HG03432 (cell line): ENCODE data around the gene TMEM50B.
A peak's percentile ranks its signal among the peaks of the same experiment; 100 is the strongest.
"Not testable (repeated sequence)": the region's sequence is repeated elsewhere in the genome, so short reads cannot be mapped to it uniquely, and the experiment has no call there.

Experiments
- ATAC-seq: cut with Tn5 transposase; IDR thresholded peaks from one replicate; pipeline ENCODE4 v1.9.1; 2021; ENCODE audit warnings: mild to moderate bottlenecking, moderate library complexity; ENCODE audit not compliant: unreplicated experiment

The TMEM50B gene

GRCh38 chr21:33478935-33479678 is 667 bp downstream of the TMEM50B start:
- ATAC-seq = peak; percentile 27

GRCh38 chr21:33478182-33478581 is 1.6 kb downstream of the TMEM50B start:
- ATAC-seq = no peak

DNA sequence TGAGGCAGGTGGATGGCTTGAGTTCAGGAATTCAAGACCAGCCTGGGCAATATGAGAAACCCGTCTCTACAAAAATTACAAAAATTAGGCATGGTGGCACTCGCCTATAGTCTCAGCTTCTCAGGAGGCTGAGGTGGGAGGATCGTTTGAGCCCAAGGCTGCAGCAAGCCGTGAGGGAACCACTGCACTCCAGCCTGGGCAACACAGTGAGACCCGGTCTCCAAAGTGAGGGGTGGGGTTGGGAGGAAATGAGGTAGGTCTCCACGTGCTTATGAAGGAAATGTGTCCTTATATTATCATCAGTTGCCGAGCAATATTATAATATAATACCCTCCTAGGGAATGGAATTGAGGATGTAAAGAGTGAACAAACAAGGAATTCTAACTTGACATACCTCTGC is 2.7 kb downstream of the TMEM50B start:
- ATAC-seq = no peak

DNA sequence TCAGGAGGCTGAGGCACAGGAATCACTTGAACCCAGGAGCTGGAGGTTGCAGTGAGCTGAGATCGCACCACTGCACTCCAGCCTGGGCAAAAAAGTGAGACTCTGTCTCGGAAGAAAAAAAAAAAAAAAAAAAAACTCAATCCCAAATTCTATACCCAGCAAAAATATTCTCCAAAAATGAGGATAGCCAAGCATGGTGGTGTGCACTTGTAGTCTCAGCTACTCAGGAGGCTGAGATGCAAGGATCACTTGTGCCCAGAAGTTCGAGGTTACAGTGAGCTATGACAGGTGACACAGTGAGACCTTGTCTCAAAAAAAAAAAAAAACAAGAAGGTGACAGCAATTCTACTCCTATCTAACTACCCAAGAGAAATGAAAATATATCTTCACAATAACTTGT is 6.4 kb downstream of the TMEM50B start:
- ATAC-seq = no peak

- no peak for ATAC-seq
Observed at GRCh38 chr21:33470701-33471100, 9.1 kb downstream of the TMEM50B start.

- ATAC-seq = not testable (repeated sequence)
Observed at GRCh38 chr21:33469183-33469582, 10.6 kb downstream of the TMEM50B start.

DNA sequence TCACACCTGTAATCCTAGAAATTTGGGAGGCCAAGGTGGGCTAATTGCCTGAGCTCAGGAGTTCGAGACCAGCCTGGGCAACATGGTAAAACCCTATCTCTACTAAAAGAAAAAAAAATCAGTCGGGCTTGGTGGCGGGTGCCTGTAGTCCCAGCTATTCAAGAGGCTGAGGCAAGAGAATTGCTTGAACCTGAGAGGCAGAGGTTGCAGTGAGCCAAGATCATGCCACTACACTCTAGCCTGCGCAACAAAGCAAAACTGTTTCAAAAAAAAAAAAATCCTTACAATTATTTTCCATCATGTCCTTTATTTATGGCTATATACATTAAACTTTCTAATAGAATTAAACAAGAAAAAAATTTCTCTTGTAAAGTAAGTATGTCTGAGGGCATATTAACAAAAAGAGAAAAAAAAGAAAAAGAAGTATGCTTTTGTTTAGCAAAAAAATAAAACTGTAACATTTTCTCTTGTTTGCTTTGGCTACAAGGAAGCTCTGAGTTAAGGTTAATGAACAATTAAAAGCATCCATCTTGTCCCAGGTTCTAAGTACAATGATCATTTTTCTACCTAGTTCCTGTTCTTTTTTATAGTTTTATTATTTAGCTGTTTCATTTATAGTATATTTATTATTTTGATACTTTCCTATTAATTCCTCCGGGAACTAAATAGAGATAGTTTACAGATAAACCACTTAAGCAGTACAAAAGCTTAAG is 18.1 kb downstream of the TMEM50B start:
- ATAC-seq = no peak

DNA sequence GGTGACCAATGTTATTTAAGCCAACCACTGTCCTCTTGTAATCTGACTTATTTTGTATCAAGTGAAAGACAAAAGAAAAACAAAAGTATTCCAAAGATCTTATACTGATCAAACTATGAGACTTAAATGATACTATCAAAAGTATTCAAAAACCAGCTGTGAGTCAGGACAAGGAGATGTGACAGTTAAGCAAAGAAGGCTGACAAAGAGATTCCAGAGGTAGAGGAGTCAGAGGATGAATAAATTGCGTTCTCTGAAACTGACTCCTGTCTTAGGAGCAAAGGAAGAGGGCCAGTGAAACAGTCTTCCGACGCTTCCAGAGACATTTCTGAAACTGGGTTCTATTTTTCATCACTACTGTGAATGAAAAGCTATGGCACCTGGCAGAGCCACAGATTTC is 20.9 kb downstream of the TMEM50B start:
- ATAC-seq = no peak

DNA sequence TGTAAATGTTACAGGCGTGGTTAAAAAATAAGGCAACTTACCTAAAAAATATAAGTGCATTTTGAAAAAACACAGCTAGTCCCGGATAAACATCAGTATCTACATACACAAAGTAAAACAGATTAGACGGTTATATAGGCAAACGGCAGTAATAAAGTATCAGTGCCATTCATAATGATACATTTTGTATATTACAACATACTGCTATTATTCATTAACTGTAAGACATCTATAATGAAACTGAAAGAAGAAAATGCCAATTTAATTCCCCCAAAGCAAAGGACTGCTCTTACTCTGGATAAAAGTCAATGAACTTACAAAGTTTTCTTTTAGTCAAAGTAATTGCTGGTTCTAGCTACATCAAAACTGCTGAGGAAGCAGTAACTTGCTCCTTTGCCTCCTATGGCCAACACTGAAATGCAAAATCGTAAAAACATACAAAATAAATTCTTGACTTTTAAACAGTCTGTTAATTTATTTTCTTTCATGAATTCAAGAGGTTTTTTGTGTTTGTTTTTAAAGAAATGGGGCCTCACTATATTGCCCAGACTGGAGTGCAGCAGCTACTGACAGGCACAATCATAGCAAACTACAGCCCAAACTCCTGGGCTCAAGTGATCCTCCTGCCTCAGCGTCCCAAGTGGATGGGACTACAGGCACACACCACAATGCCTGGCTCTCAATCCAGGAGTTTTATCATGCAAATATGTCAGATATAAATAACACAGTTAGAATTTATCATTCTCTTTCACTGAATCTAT is 23.9 kb downstream of the TMEM50B start:
- no peak for ATAC-seq

DNA sequence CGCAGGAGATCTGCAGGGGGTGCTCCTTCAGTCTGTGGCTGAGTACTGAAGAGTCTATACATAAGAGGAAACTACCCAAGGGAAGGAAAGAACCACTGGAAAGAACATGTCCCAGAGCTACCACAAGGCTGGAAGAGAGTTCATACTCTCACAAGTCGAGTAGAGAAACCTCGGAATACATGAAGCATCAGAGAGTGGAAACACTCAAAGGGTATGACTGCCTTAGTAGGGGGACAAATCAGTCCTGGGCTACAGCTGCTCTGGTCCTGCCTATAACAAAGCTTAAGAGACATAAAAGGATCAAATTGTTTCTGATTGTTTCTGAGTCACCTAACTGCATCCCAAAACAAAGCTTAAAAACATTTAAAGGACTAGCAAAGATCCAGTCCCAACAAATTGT is 27.4 kb downstream of the TMEM50B start:
- no peak for ATAC-seq

DNA sequence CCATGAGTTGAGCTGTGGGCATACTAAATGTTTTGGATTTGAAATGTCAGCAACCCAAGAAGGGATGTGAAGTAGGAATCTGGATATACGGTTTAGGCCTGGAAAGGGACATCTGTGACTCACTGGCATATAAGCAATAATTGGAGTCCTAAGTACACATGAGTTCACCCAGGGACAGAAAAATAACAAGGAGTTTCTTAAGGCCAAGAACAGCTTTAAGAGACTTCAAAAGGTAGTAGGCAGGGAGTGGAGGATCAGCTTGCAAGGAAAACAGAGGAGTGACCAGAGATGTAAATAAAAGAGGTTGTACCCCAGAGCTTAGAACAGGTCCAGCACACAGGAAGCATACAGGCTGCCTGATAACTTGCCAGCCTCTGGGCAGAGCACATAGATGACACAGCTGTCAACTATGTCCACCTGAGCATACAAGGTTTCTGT is 28.1 kb downstream of the TMEM50B start:
- ATAC-seq = no peak

- ATAC-seq = no peak
Observed at GRCh38 chr21:33449616-33450015, 30.2 kb downstream of the TMEM50B start.

DNA sequence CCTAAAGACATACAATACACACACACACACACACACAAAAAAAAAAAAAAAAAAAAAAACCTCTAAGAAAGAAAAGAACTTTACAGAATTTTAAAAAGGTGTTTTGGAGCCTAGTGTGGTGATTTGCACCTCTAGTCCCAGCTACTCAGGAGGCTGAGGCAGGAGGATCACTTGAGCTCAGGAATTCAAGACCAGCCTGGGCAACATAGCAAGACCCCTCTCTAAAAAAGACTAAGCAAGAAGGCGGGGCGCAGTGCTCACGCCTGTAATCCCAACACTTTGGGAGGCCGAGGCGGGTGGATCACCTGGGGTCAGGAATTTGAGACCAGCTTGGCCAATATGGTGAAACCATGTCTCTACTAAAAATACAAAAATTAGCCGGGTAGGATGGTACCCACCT is 33.2 kb downstream of the TMEM50B start:
- ATAC-seq = not testable (repeated sequence)

DNA sequence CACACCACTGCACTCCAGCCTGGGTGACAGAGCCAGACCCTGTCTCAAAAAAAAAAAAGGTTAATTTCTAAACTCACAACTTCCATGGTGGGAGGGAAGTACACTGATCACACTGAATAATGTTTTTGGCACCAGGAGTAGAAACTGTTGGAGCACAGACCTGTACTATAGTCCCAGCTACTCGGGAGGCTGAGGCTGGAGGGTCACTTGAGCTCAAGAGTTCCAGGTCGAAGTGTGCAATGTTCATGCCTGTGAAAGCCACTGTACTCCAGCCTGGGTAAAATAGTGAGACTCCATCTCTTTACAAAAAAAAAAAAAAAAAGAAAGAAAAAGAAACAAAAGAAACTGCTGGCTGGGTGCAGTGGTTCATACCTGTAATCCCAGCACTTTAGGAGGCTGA is 35.3 kb downstream of the TMEM50B start:
- ATAC-seq = no peak

- ATAC-seq = no peak
Observed at GRCh38 chr21:33443194-33443593, 36.6 kb downstream of the TMEM50B start.

- ATAC-seq = peak; percentile 78
Observed at GRCh38 chr21:33441489-33442477, 38.0 kb downstream of the TMEM50B start.

DNA sequence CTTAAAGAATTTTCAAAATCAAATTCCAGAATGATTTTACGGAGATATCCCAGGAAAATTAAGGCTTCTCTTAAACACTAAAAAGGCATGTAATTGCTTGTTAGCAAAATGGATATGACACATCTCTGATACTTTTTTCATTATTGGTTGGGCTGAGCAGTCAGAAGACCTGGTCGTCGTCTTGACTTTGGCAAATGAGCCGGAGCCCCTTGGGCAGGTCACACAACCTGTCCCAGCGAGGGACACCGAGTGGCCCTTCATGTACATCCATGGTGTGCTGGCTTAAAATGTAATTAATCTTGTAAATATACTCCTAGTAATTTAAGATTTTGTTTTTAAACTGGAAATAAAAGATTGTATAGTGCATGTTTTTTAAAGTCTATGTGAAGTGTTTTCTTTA is 42.6 kb downstream of the TMEM50B start:
- ATAC-seq = no peak

DNA sequence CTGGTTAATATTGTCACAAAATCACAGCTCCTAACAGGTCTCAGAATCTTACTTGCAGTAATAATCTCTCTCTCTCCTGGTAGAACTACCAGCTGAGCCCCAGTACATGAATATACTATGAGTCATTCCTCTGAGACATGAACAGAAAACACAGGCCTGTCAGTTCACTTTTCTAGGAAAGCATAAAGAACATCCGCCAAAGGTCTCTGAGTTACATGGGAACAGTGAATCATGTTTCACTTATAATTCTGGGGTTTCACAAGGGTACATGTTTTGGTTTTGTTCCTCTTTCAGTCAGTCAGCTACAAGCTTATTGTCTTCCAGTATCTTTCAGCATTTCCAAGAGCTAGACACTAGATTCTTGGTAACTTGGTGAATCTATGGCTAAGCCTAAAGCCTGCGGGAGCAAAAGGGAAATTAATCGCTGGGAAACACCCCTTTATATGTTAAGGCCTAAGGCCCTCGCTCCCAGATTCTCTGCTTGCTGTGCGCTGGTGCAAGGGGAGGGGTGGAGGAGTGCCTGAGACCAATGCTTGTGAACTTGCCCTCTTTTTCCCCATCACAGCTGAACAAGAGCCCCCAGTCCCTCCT is 44.9 kb downstream of the TMEM50B start:
- ATAC-seq = peak; percentile 91

DNA sequence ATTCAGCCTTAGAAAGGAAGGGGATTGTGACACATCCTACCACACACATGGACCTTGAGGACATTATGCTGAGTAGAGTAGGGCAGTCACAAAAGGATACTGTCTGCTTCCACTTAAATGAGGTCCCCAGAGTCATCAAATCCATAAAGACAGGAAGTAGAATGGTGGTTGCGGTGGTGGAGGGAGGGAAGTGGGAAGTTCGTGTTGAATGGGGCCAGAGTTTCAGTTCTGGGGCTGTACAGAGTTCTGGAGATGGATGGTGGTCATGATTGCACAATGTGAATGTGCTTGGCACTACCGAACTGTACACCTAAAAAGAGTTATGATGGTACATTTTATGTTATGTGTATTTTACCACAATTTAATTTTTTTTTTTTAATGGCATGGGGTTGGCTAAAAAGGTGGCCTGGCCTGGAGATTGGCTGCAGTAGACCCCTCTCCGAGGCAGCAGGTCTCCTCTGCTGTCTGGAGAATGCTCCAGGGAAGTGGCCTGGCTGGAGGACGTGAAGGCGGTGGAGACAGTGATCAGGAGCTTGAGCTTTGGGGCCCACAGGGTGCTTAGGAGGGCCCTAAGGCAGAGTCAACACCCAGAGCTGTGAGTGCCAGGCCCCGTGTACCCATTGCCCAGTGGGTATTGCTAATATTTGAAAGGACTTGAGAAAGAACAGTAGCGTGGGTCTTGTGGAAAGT is 46.2 kb downstream of the TMEM50B start:
- no peak for ATAC-seq

GRCh38 chr21:33433001-33433400 is 46.8 kb downstream of the TMEM50B start:
- ATAC-seq = no peak
